ENCODE results near the gene GDF2.

GDF2 gene

DNA sequence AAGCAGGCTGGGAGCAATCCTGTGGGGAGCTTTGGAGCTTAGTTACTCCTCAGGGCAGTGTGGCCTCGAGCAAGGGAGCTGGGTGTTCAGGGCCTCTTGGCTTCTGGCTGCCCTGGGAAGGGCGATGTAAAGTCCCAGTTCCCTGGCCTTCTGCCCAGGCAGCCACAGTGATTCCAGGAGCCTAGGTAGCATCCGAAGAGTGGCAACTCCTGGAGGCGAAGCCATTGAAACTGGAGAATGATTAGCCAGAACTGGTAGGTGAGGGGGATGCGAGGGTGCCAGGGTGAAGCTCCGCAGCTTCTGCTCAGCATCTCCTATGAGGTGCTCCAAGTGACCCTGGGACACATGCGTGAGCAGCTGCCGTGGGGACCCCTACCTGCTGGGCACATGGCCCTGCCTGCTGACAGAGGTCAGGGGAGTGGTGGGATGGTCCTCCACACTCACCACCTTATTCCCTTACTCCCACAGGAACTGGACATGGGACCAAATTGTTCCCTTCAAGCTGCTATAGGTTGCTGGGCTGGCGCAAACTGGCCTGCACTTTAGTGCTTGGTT lies 7.8 kb upstream of the GDF2 start:
- no peak for DNase-seq

DNA sequence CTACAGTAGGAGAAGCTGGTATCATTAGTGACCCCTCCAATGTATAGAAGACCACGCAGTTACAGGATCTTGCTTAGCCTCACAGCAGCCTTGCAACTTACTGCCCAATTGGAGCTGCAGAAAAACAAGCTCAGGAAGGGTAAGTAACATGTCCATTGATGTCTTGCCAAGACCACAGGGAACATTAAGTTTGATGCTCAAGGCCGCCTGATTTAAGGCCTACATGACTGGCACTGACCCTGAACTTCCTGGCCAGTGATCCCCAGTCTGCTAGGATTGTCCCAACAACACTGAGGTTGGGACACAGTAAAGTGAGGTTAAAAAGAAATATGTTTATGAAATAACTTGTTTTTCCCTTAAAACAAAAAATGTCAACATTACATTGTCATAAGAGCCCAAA lies 6.8 kb upstream of the GDF2 start:
- DNase-seq = no peak

DNA sequence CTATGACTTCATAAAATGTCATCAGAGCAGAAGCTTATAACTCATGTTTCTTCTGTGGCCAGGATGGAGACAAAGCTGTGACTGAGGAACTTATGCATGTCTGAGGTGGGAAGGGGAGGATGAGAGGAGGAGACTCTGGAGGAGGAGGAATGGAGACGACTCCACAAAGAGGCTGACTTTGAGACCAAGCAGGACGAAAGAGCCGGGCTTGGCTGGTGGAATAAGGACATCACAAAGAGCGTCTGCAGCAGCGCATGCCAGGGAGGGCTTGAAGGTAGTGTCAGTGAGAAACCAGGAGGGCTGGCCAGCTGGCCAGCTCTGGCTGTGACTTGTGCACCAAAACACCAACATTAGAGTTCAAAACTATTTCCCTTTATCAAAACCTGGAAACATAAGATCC lies 6.1 kb upstream of the GDF2 start:
- no peak for DNase-seq

DNA sequence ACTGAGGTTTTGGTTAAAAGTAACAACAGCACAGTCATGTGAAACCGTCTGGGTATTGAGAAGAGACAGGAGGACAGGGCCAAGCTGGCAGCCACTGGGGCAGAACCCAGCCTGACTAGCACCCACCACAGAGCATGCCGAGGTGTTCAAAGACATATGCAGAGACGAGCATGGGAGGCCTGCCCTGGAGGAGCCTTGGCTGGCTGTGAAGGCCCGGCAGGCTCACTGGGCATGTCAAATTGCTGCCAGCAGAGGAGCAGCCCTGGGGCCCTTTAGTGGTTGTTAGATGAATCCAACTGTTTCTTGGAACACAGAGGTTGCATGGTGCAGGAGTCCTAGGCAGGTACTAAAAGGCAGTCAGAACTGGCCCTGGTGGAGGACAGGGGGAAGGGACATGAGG lies 5.0 kb upstream of the GDF2 start:
- no peak for DNase-seq

DNA sequence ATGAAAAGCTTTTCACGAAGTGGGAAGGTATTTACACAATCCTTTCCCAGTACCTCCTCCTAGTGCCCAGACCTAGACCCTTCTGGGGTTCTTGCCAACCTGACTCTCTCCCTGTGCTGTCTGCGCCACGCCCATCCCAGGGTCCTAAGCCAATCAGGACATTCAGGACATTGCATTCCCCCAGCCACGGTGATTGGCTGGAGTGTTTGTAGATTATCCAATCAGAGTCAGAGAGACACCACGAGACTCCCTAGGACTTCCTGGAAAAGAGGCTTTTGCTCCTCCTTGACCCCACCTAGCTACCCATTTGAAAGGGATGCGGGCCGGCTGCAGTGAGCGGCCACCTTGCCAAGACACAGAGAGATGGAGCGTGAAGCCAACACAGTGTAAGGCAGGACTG lies 3.5 kb upstream of the GDF2 start:
- DNase-seq = no peak

DNA sequence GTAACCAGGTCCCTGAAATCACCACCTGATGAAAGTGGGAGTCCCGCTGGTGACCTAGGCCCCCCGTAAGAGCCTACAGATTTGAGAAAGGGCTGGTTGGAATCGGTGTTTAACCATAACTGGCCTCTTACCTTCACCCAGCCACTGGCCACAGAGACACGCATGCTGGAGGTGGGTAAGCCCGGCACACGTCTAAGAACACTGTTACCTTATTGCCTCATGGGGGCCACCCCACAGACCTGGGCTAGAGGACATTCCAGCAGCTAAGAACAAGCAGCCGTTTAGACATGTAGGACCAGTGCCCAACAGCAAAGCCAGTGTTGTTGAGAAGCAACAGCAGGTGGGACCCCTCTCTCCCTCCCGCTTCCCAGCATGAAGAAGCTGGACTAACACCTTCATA lies 2.5 kb upstream of the GDF2 start:
- DNase-seq = no peak

DNA sequence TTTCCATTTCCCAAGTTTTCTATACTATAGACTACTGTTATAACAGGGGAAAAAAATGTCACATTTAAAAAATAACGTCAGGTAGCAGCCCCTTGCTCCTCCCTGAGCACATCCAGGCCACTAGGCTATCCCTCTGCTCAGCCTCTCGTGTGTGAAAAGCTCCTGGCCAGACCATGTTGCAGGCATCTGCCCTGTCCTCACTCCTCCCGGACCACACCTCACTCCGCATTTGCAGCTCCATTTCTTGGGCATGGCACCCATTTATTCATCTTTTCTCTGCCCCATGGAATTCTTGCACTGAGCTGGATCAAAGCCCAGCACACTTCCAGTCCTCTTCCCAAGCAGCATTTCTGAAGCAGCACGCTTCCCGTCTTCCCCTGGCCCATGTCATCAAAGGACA lies 1.4 kb upstream of the GDF2 start:
- no peak for DNase-seq

DNA sequence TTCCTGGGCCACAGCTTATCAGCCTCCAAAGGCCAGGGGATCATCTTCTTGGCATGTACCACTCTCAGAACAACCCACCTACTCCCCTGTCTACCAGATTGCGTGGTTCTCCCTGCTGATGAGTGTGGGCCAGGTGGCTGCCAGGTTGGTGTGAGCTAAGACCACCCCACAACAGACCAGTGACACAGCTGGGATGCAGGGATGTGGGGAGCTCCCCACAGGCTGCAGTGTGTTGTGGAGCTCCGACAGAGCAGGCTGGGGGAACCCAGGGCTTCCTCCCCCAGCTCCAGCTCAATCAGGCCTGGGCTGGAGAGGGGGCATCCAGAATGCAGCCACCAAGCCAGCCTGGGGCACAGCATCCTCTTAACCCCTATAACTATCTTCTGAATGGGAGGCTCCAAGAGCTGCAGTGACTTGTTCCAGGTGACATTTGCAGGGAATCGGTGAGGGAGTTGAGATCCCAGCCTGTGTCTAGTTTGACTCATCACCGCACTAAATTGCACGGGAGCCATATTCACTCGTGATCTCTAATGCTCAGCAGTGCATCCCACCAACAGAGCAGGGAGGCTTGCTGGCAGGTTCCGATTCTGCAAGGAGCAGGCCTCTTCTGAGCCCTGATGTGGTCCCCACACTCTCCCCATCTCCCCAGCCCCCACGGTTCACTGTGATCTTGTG lies 596 bp upstream of the GDF2 start:
- DNase-seq = no peak

DNA sequence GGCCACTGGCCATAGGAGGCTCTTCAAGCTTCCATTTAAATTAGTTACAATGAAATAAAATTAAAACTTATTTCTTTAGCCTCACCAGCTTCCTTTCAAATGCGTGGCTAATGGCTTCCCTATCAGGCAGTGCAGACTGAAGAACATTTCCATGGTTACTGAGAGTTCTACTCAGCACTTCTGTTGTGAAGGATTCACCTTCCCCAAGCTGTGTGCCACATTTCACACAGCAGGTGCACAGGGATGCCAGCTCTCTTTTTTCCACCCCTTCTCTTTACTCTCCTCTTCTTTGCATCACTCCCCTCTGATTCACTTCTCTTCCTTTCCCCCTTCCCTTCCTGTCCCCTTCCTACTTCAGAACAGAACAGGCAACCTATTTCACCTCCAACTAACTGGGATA lies 833 bp downstream of the GDF2 start:
- no peak for DNase-seq

DNA sequence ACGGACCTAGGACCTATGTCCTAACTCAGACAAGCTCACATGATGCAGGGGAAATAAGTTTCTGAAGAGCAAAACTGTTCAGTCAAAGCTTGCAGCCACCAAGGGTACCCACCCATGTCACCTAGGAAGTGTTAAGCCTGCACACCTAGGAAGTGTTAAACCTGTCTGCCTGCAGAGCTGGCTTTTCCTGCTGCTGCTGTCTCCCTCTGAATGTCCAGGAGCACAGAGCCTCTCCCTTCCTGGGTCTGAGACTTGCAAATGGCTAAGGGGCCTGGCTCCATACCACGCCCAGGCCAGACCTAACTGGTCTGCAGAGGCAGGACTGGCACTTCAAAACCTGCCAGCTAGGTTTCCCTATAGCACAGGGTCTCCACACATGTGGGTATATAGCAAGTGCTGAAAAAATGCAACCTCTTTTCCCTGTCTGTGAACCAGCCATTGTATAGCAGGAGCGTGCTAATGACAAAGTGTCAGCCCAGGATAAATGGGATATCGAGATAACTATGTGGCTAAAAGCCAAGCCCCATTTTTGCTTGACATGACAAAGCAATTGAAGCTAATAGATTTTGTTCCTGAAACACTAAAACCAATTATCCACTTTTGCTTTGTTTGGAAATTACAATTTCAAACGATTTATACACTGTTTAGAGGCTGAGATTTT lies 1.5 kb downstream of the GDF2 start:
- no peak for DNase-seq

DNA sequence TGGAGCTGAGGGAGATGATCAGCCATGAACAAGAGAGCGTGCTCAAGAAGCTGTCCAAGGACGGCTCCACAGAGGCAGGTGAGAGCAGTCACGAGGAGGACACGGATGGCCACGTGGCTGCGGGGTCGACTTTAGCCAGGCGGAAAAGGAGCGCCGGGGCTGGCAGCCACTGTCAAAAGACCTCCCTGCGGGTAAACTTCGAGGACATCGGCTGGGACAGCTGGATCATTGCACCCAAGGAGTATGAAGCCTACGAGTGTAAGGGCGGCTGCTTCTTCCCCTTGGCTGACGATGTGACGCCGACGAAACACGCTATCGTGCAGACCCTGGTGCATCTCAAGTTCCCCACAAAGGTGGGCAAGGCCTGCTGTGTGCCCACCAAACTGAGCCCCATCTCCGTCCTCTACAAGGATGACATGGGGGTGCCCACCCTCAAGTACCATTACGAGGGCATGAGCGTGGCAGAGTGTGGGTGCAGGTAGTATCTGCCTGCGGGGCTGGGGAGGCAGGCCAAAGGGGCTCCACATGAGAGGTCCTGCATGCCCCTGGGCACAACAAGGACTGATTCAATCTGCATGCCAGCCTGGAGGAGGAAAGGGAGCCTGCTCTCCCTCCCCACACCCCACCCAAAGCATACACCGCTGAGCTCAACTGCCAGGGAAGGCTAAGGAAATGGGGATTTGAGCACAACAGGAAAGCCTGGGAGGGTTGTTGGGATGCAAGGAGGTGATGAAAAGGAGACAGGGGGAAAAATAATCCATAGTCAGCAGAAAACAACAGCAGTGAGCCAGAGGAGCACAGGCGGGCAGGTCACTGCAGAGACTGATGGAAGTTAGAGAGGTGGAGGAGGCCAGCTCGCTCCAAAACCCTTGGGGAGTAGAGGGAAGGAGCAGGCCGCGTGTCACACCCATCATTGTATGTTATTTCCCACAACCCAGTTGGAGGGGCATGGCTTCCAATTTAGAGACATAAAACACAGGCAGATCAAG lies 3.3 kb downstream of the GDF2 start:
- DNase-seq = no peak

DNA sequence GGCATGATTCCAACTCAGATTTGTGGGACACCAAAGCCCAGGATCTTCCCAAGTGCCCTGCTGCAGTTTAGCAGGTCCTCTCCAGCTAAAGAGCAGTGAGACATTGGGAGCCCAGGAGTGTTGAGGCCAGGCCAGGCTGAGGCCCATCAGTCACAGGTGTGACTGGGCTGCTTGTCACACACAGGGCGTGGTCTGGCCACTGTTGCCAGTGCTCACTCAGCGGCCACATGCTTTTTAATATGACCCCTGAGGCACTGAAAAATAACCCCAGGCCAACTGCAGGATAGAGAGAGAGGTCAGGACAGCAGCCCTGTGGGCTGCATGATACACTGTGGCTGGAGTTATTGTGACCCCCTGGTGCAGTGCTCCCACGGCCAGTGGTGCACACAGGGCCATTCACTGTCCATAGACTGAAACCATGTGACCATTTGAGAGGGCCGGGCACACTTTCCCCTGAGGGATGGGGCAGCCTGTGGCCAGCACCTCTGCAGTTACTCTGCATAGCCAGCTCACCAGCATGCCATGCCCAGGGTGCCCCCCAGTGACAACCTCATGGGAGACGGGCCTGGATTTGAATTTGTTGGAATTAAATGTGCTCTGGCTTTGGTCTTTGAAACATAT lies 4.2 kb downstream of the GDF2 start:
- no peak for DNase-seq

DNA sequence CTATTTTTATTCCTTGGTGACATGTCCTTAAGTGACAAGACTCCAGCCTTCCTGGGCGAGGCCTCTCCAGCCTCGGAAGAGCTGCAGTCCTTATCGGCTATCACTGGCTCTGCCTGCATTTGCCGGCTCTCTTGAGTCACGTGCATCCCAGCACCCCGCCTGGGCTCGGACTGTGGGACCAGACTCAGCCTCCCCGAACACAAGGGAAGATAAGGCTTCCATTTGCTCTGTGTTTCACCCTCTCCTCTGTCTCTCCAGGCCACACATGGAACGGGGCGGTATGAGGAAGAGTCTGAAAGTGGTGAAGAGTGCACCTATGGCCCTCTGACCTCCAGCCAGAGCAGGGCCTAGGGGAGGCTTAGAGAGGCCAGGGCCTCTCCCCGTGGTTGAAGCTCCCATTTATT lies 4.7 kb downstream of the GDF2 start:
- no peak for DNase-seq

DNA sequence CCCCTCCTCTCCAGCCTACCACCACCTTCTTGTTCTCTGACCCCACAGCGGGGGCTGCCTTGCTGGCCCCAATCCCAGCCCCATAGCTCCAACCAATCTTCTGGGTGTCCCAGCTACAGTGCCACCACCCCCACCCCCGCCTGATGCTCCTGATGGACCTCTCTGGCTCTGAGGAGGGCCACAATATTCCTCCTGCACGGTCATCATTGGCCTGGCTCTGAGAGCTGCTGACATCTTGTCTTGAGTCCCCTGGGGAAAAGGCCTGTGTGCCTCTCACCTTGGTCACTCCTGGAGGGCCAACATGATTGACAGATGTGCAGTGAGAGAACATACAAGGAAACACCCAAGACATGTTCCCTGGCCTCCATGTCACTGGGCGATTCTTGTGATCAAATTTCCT lies 7.6 kb downstream of the GDF2 start:
- DNase-seq = no peak

DNA sequence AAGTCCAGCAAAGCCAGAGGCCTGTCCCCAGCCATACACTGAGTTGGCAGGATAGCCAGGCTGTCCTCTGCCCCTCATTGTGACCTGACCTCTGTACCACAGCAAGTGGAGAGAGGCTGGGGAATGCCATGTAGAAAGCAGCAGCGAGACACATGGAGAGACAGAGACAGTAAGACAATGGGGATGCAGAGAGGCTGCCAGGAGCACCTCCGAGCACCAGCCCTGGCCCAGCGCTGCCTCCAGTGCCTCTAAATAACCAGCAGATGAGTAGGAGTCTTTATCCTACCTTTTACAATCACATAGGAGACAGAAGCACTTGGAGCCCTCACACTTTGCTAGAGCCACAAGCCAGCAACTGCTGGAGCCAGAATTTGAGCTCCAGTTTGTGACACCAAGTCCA lies 8.1 kb downstream of the GDF2 start:
- no peak for DNase-seq

DNA sequence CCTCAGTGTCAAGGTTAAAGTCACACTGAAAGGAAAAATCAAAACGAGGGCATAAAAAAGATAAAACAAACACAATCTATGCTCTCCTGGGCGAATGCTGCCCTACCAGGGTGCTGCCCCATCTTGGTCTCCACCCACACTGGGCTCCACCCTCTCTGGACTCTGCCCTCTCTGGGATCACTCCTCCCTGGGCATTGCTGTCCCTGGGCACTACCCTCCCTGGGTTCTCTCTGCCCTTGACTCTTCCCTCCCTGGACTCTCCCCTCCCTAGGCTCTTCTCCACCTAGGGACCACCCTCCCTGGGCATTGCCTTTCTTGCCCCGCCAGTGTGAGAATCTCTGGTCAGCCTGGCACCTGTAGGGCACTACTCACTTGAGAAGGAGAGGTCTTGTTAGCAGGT lies 8.6 kb downstream of the GDF2 start:
- no peak for DNase-seq

DNA sequence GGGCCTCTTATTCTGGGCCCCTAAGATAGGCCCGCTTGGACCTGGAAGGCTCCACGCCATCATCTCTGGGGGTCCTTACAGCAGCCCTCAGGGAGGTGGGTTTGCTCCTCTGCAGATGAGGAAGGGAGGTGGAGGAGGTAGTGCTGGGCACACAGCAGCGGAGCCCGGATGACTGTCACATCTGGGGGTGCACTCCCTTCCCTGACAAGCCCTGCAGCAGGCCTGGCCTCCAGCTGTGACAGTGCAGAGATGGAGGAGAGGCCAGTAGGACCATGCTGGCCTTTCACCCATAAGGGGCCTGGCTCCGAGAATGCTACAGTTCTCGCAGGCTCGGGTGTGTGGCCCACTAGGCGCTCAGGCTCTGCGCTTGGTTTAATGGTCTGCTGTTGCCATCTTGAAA lies 9.2 kb downstream of the GDF2 start:
- DNase-seq = no peak

DNA sequence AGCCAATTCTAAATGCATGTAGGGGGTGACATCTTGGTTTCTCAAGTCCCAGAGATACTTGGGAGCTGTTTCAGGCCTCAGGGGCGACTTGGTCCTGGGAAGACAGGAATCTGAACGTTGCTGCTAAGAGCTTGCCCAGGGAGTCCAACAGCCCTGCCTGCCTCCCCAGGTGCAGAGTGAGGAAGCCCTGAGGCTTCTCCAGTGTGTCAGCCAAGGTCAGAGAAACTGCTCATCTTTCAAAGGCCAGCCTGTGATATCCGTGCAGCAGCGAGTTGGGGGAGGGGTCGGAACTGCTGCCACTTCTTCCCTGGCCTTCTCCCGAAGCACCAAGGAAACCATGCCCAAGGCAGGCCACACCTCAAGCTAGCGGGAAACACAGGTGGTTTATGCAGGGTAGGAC lies 9.7 kb downstream of the GDF2 start:
- DNase-seq = no peak

DNA sequence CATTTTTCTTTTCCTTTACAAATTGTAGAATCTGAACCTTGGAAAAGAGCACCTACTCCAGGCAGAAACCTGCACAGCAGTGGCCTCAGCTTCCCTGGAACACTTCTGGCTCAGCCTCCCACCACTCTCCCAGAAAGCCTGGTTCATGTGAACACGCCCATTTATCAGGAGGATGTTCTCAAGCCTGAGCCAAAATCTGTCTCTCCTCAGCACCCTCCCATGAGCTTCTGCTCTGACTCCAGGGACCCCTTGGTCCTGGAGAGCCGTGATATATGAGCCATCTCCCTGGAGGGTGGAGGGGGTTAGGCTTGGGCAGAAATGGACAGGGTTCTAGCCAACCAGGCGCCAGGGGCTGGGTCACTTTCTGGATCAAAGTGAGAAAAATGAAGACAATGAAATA lies 10.1 kb downstream of the GDF2 start:
- no peak for DNase-seq

DNA sequence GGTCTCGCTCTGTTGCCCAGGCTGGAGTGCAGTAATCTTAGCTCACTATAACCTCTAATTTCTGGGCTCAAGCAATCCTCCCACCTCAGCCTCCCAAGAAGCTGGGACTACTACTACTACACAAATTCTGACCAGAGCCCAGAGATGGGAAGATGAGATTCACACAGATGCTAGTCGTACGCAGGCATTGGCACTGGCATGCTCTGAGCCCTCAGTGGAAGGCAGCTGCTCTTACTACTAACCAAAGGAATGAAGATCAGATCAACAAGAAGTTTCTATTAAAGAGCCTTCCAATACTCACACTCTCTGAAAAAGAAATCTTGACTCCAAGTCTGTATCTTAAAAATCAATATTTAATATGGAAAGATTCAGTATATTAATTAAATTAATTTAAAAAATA lies 10.7 kb downstream of the GDF2 start:
- DNase-seq = no peak

DNA sequence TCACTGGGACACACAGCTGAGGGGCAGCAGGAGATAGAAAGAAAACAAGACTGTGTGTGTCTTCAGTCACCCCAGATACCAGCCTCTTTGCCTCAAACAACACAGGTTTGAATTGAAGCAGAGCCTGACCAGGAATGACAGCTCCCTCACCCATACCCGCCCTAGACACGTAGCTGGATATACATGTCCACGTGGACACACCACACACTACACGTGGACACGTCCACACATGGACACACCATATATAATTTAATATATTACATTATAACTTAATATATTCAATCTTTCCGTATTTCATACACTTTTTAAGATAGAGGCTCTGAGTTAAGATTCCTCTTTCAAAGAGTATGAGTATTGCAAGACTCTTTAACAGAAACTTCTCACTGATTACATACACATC lies 11.3 kb downstream of the GDF2 start:
- no peak for DNase-seq

DNA sequence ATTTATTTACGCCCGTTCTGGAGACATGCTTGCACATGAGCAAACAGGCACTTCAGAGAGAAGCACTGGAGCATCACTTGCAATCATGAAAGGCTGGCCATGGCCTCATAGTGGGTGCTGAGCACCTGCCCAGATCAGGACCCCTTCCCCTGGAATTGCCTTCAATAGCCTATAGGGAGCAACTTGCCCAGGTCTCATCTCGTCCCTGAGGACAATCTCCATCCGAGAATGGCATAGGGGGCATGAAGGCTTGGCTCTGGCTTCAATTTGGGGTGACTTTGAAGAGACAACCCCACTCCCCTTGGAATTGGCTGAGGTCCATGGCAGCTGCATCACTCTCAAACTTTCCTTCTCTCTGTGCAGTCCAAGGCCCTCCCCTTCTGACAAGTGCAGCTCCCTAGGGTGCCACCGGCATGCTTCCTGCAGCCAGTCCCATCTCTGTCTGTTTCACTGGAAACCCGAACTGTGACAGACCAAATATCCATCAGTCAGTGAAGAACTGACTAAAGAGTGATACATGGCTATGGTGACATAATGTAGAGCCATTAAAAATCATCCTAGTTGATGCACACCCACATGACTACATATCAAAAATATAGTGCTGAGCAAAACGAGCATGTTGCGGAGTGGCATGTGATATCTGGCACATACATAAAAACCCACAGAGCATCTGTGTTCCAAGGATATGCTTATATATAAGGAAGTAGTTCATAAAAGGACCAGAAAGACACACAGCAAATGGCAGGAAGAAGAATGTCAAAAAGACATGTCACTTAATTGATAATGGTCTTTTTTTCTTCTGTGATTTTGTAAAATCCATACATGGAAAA lies 12.4 kb downstream of the GDF2 start:
- no peak for DNase-seq
